ENCODE data around the gene BTNL9. TPM values are rescaled to one million over a fixed set of nuclear protein-coding genes. Genes with fewer than 3 reads are reported as not detected.
"Not testable (repeated sequence)": the region's sequence is repeated elsewhere in the genome, so short reads cannot be mapped to it uniquely, and the experiment has no call there.

Gene BTNL9
- total RNA-seq, 4 donors from 2014 or later: 14.5 to 28.6 (median 20.1) TPM

DNA sequence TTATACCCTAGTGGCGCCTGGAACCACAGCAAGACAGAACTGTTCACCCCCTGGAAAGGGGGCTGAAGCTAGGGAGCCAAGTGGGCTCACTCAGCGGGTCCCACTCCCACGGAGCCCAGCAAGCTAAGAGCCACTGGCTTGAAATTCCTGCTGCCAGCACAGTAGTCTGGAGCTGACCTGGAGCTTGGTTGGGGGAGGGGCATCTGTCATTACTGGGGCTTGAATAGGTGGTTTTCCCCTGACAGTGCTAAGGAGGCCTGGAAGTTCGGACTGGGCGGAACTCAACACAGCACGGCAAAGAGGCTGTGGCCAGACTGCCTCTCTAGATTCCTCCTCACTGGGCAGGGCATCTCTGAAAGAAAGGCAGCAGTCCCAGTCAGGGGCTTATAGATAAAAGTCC lies 31.9 kb upstream of the BTNL9 start:
- Histone ChIP-seq H3K9me3 (no peaks in the 10 kb centered on the region), H3K4me3 (no peak overlapping the region), H3K27me3 (no peaks in the 10 kb centered on the region), H3K27ac (no peak overlapping the region), H3K4me1 (no peaks in the 10 kb centered on the region), H3K36me3 (no peaks in the 10 kb centered on the region)
- DNase-seq (no peak), ATAC-seq (no peak)
- intact Hi-C loops (cut with DNase I; ENCODE audit: low total_unique reads) (loop anchor here (2.0 kb wide), 1 partner anchor 63 kb away; no protein-coding TSS in a partner anchor), in situ Hi-C loops (cut with MboI; ENCODE audit: low sequenced_read_pairs in 4 of 4) (loop anchor here in 2 of 4 donors (5.0 to 10.0 kb wide), 2 partner anchors 63 to 66 kb away; no protein-coding TSS in a partner anchor)
- no peak for TF ChIP-seq POLR2A (IDR thresholded peaks at IDR 0.05)
- no peak for TF ChIP-seq CTCF (IDR thresholded peaks at IDR 0.05 in 4 of 5, conservative IDR thresholded peaks at IDR 0.05 in 1 of 5)

DNA sequence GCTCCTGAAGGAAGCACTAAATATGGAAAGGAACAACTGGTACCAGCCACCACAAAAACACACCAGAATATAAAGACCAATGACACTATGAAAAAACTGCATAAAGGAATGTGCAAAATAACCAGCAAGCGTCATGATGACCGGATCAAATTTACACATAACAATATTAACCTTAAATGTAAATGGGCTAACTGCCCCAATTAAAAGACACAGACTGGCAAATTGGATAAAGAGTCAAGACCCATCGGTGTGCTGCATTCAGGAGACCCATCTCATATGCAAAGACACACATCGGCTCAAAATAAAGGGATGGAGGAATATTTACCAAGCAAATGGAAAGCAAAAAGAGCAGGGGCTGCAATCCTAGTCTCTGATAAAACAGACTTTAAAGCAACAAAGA lies 30.0 kb upstream of the BTNL9 start:
- H3K27me3 ChIP-seq; ATAC-seq; in situ Hi-C loops (cut with MboI; ENCODE audit: low sequenced_read_pairs in 4 of 4); H3K9me3 ChIP-seq; H3K36me3 ChIP-seq; H3K4me3 ChIP-seq; H3K4me1 ChIP-seq; H3K27ac ChIP-seq; DNase-seq; intact Hi-C loops (cut with DNase I; ENCODE audit: low total_unique reads): not testable (repeated sequence)

GRCh38 chr5:181014654-181015053 lies 25.4 kb upstream of the BTNL9 start:
- H3K27me3 ChIP-seq; H3K4me1 ChIP-seq; DNase-seq; H3K27ac ChIP-seq; intact Hi-C loops (cut with DNase I; ENCODE audit: low total_unique reads); H3K9me3 ChIP-seq; H3K36me3 ChIP-seq; H3K4me3 ChIP-seq; in situ Hi-C loops (cut with MboI; ENCODE audit: low sequenced_read_pairs in 4 of 4); ATAC-seq: not testable (repeated sequence)

GRCh38 chr5:181017448-181017847 lies 22.6 kb upstream of the BTNL9 start:
- H3K27me3 ChIP-seq; in situ Hi-C loops (cut with MboI; ENCODE audit: low sequenced_read_pairs in 4 of 4); ATAC-seq; H3K4me3 ChIP-seq; H3K27ac ChIP-seq; intact Hi-C loops (cut with DNase I; ENCODE audit: low total_unique reads); H3K36me3 ChIP-seq; H3K9me3 ChIP-seq; H3K4me1 ChIP-seq; DNase-seq: not testable (repeated sequence)

- Histone ChIP-seq H3K36me3 (no peaks in the 10 kb centered on the region), H3K27ac (no peak overlapping the region), H3K4me1 (no peaks in the 10 kb centered on the region), H3K9me3 (peaks cover 0 to 11% (median 0%) of the 10 kb centered on the region in 3 donors), H3K27me3 (peaks cover 0 to 3% (median 0%) of the 10 kb centered on the region in 3 donors), H3K4me3 (no peak overlapping the region)
- DNase-seq (no peak), ATAC-seq (no peak)
- no peak for TF ChIP-seq CTCF (IDR thresholded peaks at IDR 0.05 in 4 of 5, conservative IDR thresholded peaks at IDR 0.05 in 1 of 5)
- no peak for TF ChIP-seq POLR2A (IDR thresholded peaks at IDR 0.05)
- intact Hi-C loops (cut with DNase I; ENCODE audit: low total_unique reads) (no loop called here), in situ Hi-C loops (cut with MboI; ENCODE audit: low sequenced_read_pairs in 4 of 4) (no loop called here)
Observed at GRCh38 chr5:181020688-181021087, 19.4 kb upstream of the BTNL9 start.

DNA sequence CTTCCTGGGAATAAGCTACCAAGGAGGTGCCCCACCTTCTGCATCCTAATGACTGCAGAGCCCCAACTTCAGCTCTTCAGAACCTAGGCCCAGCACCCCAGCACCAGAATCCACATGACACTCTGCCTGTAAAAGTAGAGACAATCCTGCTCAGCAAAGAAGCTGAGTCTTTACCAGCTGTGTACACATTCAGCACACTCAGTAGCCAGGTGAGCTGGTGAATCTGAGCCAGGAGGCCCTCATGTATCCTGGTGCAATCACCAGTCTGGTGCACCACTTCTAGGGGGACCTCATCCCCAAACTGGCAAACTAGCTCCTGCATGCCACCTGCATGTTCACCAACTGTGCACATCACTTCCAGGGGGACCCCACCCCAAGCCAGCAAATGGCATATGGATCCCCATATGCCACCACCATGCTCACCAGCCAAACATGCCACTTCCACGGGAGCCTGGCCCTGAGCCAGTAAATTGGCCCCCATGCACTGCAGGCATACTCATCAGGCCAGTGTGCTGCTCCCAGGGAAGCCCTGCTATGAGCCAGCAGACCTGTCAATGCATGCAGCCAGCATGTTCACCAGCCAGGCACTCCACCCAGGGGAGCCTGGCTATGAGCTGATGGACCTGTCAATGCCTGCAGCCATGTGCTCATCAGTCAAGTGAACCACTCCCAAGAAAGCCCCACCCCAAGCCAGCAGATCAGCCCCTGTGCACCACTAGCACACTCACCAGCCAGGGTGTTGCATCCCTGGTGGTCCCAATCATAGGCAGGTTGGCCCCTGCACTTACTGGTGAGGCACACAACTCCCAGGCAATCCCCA lies 15.6 kb upstream of the BTNL9 start:
- Histone ChIP-seq H3K27ac (no peak overlapping the region), H3K9me3 (peaks cover 0 to 11% (median 0%) of the 10 kb centered on the region in 3 donors), H3K36me3 (no peaks in the 10 kb centered on the region), H3K4me1 (no peaks in the 10 kb centered on the region), H3K4me3 (no peak overlapping the region), H3K27me3 (peaks cover 0 to 3% (median 0%) of the 10 kb centered on the region in 3 donors)
- TF ChIP-seq POLR2A (IDR thresholded peaks at IDR 0.05) (no peak), CTCF (IDR thresholded peaks at IDR 0.05 in 4 of 5, conservative IDR thresholded peaks at IDR 0.05 in 1 of 5) (no peak)
- ATAC-seq (no peak), DNase-seq (no peak)
- in situ Hi-C loops (cut with MboI; ENCODE audit: low sequenced_read_pairs in 4 of 4): no loop called here
- intact Hi-C loops (cut with DNase I; ENCODE audit: low total_unique reads): no loop called here
